ENCODE measurements around the gene C6orf163. TPM values are rescaled to one million over a fixed set of nuclear protein-coding genes. Genes with fewer than 3 reads are reported as not detected.

Gene C6orf163
- polyA plus RNA-seq, 1 donor, result 3.1 TPM

DNA sequence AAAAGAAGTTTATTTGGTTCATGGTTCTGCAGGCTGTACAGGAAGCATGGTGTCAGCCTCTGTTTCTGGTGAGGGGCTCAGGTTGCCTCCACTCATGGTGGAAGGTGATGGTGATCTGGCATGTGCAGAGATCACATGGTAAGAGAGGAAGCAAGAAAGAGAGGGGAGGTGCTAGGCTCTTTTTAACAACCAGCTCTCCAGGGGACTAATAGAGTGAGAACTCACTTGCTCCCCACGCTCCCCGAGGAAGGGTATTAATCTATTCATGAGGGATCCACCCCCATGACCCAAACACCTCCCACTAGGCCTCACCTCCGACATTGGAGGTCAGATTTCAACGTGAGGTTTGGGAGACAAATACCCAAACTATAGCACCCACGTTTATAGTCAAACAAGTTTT is 11.6 kb upstream of the C6orf163 start:
- Histone ChIP-seq H3K4me3 (ENCODE audit: low read length) (no peak overlapping the region), H3K27ac (ENCODE audit: low read length) (no peak overlapping the region), H3K36me3 (ENCODE audit: control insufficient read depth, insufficient read depth, low read length) (no peaks in the 10 kb centered on the region), H3K9me3 (ENCODE audit: control insufficient read depth, low read depth, low read length) (no peaks in the 10 kb centered on the region), H3K4me1 (ENCODE audit: control insufficient read depth, insufficient read depth, low read length) (no peaks in the 10 kb centered on the region), H3K27me3 (ENCODE audit: control insufficient read depth, insufficient read depth, low read length) (no peaks in the 10 kb centered on the region)
- DNase-seq, result no peak
- 83% methylated on average over 1 of the region's 5 CpGs for WGBS (ENCODE audit: insufficient coverage, low lambda C conversion rate)

DNA sequence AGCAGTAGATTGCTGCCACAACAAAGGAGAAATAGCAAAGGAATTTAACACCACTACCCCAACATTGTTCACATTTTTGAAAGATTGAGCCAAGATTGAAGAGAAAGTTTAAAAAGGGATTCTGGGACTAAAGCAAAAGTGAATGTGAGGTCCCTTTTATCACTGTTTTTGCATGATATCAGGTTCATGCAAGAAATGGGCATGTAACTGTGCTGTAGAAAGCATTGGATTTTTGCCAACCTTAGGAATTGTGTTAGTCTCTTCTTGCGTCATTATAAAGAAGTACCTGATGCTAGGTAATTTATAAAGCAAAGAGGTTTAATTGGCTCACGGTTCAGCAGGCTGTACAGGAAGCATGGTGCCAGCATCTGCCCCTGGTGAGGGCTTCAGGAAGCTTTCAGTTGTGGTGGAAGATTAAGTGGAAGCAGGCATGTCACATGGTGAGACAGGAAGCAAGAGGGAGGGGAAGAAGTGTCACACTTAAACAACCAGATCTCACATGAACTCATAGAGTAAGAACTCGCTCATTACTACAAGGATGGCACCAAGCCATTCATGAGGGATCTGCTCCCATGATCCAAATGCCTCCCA is 10.9 kb upstream of the C6orf163 start:
- H3K9me3 ChIP-seq (ENCODE audit: control insufficient read depth, low read depth, low read length), result no peaks in the 10 kb centered on the region
- no peak overlapping the region for H3K4me3 ChIP-seq (ENCODE audit: low read length)
- H3K27me3 ChIP-seq (ENCODE audit: control insufficient read depth, insufficient read depth, low read length), result no peaks in the 10 kb centered on the region
- no peak overlapping the region for H3K27ac ChIP-seq (ENCODE audit: low read length)
- no peak for DNase-seq
- no CpG with 5 or more reads among the region's 3 CpGs for WGBS (ENCODE audit: insufficient coverage, low lambda C conversion rate)
- no peaks in the 10 kb centered on the region for H3K4me1 ChIP-seq (ENCODE audit: control insufficient read depth, insufficient read depth, low read length)
- no peaks in the 10 kb centered on the region for H3K36me3 ChIP-seq (ENCODE audit: control insufficient read depth, insufficient read depth, low read length)

DNA sequence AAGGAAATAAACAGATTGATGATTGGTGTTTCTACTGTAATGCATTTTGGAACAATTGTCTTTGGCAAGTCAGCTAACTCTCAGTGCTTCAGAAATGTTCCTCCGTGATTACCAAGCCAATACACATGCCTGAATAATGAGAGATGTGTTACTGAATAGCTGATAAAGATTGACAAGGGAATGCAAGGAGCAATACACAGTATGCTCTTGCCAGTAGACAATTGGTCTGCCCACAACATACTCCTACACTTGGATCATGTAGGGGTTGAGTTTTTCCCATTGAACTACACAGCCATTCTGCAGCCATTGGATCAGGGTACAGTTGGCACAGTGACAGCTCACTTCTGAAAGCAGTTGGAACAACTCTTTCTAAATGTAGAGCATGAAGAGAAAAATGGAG is 9.9 kb upstream of the C6orf163 start:
- Histone ChIP-seq H3K36me3 (ENCODE audit: control insufficient read depth, insufficient read depth, low read length) (no peaks in the 10 kb centered on the region), H3K4me3 (ENCODE audit: low read length) (no peak overlapping the region), H3K4me1 (ENCODE audit: control insufficient read depth, insufficient read depth, low read length) (no peaks in the 10 kb centered on the region), H3K27me3 (ENCODE audit: control insufficient read depth, insufficient read depth, low read length) (no peaks in the 10 kb centered on the region), H3K27ac (ENCODE audit: low read length) (no peak overlapping the region), H3K9me3 (ENCODE audit: control insufficient read depth, low read depth, low read length) (no peaks in the 10 kb centered on the region)
- DNase-seq, result no peak
- no CpG with 5 or more reads among the region's 1 CpG for WGBS (ENCODE audit: insufficient coverage, low lambda C conversion rate)

DNA sequence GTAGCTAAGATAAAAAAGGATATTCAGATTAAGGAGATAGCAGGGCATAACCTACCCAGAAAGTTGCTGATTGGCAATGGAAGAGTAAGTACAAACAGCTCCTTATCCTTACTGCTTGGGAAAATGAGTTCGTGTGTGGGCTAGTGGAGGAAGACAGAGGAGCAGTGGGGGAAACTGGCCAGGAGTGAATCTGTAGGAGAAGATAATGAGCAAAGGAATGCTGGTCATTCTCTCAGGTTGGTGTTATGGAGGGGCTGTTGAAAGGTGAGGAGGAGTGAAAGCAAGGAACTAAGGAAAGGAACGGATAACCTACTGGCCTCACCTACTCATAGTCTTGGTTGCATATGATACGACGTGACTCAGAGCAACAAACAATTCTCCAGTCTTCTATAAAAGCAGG is 8.2 kb upstream of the C6orf163 start:
- no peak for DNase-seq
- WGBS (ENCODE audit: insufficient coverage, low lambda C conversion rate), result 60% methylated on average over 1 of the region's 4 CpGs
- no peak overlapping the region for H3K27ac ChIP-seq (ENCODE audit: low read length)
- H3K9me3 ChIP-seq (ENCODE audit: control insufficient read depth, low read depth, low read length), result no peaks in the 10 kb centered on the region
- H3K4me1 ChIP-seq (ENCODE audit: control insufficient read depth, insufficient read depth, low read length), result peaks cover 2% of the 10 kb centered on the region
- no peaks in the 10 kb centered on the region for H3K36me3 ChIP-seq (ENCODE audit: control insufficient read depth, insufficient read depth, low read length)
- no peak overlapping the region for H3K4me3 ChIP-seq (ENCODE audit: low read length)
- H3K27me3 ChIP-seq (ENCODE audit: control insufficient read depth, insufficient read depth, low read length), result no peaks in the 10 kb centered on the region

DNA sequence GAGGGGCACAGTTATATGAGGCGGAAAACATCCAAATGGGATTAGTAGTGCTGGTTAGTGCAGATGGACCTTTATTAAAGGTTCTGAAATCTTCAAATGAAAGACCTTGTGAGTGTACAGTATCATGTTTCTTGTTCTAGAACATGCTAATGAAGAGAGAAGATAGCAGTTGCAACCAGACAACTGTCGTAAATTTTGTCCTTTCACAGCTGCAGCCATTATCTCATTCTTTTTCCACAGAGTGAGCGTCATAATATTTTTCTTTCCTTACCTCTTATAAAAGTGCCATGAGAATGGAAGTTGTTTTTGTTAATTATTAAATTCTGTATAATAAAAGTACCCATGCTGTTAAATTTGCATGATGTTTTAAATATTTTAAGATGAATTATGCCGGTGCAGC is 4.4 kb upstream of the C6orf163 start:
- Histone ChIP-seq H3K27me3 (ENCODE audit: control insufficient read depth, insufficient read depth, low read length) (no peaks in the 10 kb centered on the region), H3K9me3 (ENCODE audit: control insufficient read depth, low read depth, low read length) (no peaks in the 10 kb centered on the region), H3K36me3 (ENCODE audit: control insufficient read depth, insufficient read depth, low read length) (no peaks in the 10 kb centered on the region), H3K4me1 (ENCODE audit: control insufficient read depth, insufficient read depth, low read length) (peaks cover 7% of the 10 kb centered on the region), H3K27ac (ENCODE audit: low read length) (no peak overlapping the region), H3K4me3 (ENCODE audit: low read length) (no peak overlapping the region)
- DNase-seq, result no peak
- 45% methylated on average over 2 of the region's 4 CpGs for WGBS (ENCODE audit: insufficient coverage, low lambda C conversion rate)

DNA sequence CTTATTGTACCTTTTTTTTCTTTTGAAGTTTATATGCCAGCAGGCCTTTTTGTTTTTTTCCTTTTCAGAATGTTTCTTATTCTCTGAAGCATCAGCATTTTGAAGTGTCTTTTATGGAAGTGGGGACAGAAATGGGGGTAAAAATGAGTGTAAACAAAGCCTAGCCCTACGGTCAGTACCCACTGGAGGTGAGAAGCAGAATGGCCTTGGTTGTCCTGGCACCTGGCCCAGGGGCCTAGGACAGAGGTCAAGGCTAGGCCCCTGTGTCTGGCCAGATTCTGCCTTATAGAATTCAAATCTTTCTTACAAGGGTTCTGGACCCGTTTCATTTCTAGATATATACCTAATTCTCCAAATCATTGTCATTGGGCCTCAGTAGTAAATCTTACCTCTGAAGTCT is 3.5 kb upstream of the C6orf163 start:
- H3K27me3 ChIP-seq (ENCODE audit: control insufficient read depth, insufficient read depth, low read length), result no peaks in the 10 kb centered on the region
- WGBS (ENCODE audit: insufficient coverage, low lambda C conversion rate), result 100% methylated on average over 1 of the region's 2 CpGs
- H3K9me3 ChIP-seq (ENCODE audit: control insufficient read depth, low read depth, low read length), result no peaks in the 10 kb centered on the region
- peaks cover 7% of the 10 kb centered on the region for H3K4me1 ChIP-seq (ENCODE audit: control insufficient read depth, insufficient read depth, low read length)
- H3K27ac ChIP-seq (ENCODE audit: low read length), result no peak overlapping the region
- no peak overlapping the region for H3K4me3 ChIP-seq (ENCODE audit: low read length)
- H3K36me3 ChIP-seq (ENCODE audit: control insufficient read depth, insufficient read depth, low read length), result no peaks in the 10 kb centered on the region
- DNase-seq, result no peak

DNA sequence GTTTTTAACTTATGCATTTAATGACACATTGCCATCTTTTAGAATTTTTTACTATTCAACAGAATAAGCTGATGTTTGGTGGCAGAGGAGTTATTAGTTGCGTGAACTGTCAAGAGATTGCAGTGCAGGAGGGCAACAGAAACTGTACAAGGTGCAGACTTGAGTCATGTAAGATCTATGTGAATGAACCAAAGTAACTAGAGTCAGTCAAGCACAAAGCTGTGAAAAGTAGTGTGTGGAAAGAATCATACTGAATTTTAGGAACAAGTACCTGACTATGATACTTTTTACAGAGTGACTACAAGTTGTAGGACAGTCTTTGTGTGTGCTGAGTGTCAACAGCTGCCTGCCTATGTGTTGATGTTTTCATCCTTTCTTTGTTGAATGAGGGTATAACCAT is 2.7 kb upstream of the C6orf163 start:
- DNase-seq, result peak in 1 of 2 donors; percentile 12
- Histone ChIP-seq H3K27ac (ENCODE audit: low read length) (no peak overlapping the region), H3K4me1 (ENCODE audit: control insufficient read depth, insufficient read depth, low read length) (peaks cover 7% of the 10 kb centered on the region), H3K9me3 (ENCODE audit: control insufficient read depth, low read depth, low read length) (no peaks in the 10 kb centered on the region), H3K27me3 (ENCODE audit: control insufficient read depth, insufficient read depth, low read length) (no peaks in the 10 kb centered on the region), H3K4me3 (ENCODE audit: low read length) (no peak overlapping the region), H3K36me3 (ENCODE audit: control insufficient read depth, insufficient read depth, low read length) (no peaks in the 10 kb centered on the region)
- WGBS (ENCODE audit: insufficient coverage, low lambda C conversion rate), result 44% methylated on average over 1 of the region's 1 CpG

DNA sequence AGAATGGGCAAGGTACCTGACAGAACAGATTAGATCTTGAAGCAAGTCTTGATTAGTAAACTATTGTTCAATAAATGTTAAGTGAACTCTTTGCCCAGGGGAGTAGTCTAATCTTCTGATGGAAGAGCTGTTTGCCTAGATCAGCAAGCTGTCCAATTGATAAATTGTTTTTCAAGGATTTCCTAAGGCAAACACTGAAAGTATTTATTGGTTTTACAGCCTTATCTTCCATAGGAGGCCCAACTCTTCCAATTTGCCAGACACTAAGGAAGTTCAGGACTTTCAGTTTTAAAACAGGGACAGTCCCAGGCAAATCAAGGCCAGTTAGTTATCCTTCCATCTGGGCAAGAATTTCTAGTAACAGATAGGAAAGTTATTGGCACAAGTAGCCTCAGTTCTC is 1.8 kb upstream of the C6orf163 start:
- Histone ChIP-seq H3K36me3 (ENCODE audit: control insufficient read depth, insufficient read depth, low read length) (no peaks in the 10 kb centered on the region), H3K4me1 (ENCODE audit: control insufficient read depth, insufficient read depth, low read length) (peaks cover 7% of the 10 kb centered on the region), H3K9me3 (ENCODE audit: control insufficient read depth, low read depth, low read length) (no peaks in the 10 kb centered on the region), H3K27me3 (ENCODE audit: control insufficient read depth, insufficient read depth, low read length) (no peaks in the 10 kb centered on the region), H3K27ac (ENCODE audit: low read length) (no peak overlapping the region), H3K4me3 (ENCODE audit: low read length) (no peak overlapping the region)
- DNase-seq, result peak in 1 of 2 donors; percentile 9

DNA sequence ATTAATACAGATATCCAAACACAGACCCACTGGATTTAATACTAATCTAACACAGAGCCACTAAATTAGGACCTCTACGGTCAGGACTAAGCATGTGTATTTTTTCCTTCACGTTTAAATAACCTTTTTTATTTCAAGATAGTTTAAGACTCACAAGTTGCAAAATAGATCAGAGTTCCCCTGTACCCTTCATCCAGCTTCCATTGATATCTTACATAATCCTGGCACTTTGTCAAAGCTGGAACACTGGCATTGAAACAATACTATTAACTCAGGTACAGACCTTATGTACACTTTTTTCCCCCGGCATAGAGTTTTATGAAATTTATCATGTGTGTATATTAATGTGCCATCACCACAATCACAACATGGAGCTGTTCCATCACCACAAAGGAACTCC is 2.1 kb downstream of the C6orf163 start:
- Histone ChIP-seq H3K27me3 (ENCODE audit: control insufficient read depth, insufficient read depth, low read length) (no peaks in the 10 kb centered on the region), H3K4me3 (ENCODE audit: low read length) (no peak overlapping the region), H3K27ac (ENCODE audit: low read length) (no peak overlapping the region), H3K4me1 (ENCODE audit: control insufficient read depth, insufficient read depth, low read length) (peaks cover 5% of the 10 kb centered on the region), H3K36me3 (ENCODE audit: control insufficient read depth, insufficient read depth, low read length) (no peaks in the 10 kb centered on the region), H3K9me3 (ENCODE audit: control insufficient read depth, low read depth, low read length) (no peaks in the 10 kb centered on the region)
- 89% methylated on average over 2 of the region's 3 CpGs for WGBS (ENCODE audit: insufficient coverage, low lambda C conversion rate)
- no peak for DNase-seq

DNA sequence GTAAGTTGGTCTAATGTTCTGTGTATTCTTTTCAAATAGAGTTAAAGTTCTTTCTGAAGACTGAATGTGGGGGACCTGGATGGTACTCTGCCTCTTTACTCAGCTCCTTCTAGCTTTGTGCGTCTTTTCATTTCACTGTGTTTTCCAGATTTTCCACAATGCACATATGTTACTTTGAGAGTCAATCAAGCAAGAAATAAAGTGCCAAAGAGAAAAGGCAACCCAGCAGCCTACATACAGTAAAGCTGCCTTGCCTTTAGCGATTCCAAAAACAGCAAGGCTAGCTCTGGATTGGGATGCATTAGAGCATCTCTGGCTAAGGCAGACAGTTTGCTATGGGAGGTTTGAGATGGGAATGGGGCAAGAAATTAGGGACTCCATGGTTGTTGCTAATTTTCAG is 5.3 kb downstream of the C6orf163 start:
- H3K4me3 ChIP-seq (ENCODE audit: low read length), result no peak overlapping the region
- no peaks in the 10 kb centered on the region for H3K36me3 ChIP-seq (ENCODE audit: control insufficient read depth, insufficient read depth, low read length)
- 100% methylated on average over 1 of the region's 2 CpGs for WGBS (ENCODE audit: insufficient coverage, low lambda C conversion rate)
- no peaks in the 10 kb centered on the region for H3K27me3 ChIP-seq (ENCODE audit: control insufficient read depth, insufficient read depth, low read length)
- DNase-seq, result no peak
- no peaks in the 10 kb centered on the region for H3K4me1 ChIP-seq (ENCODE audit: control insufficient read depth, insufficient read depth, low read length)
- no peaks in the 10 kb centered on the region for H3K9me3 ChIP-seq (ENCODE audit: control insufficient read depth, low read depth, low read length)
- no peak overlapping the region for H3K27ac ChIP-seq (ENCODE audit: low read length)

DNA sequence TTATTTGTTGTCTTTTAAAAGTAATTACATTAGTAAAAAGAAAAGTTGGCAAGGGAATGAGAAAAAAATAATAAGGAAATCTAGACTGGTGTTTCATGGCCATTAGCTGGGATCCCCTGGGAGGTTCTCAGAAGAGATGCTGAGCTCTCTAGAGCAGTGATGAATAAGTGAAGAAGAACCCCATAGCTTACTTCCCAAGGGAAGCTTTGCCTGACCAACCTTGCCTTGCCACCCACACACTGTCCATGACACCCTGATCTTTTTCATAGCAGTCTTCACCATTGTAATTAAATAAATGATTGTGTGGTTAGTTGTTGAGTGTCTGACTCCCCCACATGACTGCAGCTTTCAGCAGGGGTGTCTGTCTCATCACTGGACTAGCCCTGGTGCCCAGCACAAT is 5.9 kb downstream of the C6orf163 start:
- Histone ChIP-seq H3K27ac (ENCODE audit: low read length) (no peak overlapping the region), H3K4me1 (ENCODE audit: control insufficient read depth, insufficient read depth, low read length) (no peaks in the 10 kb centered on the region), H3K27me3 (ENCODE audit: control insufficient read depth, insufficient read depth, low read length) (no peaks in the 10 kb centered on the region)

More for the DNA sequence above, 5.9 kb downstream of the C6orf163 start:
- no peaks in the 10 kb centered on the region for H3K36me3 ChIP-seq (ENCODE audit: control insufficient read depth, insufficient read depth, low read length)
- no peak overlapping the region for H3K4me3 ChIP-seq (ENCODE audit: low read length)
- no peak for DNase-seq
- H3K9me3 ChIP-seq (ENCODE audit: control insufficient read depth, low read depth, low read length), result no peaks in the 10 kb centered on the region

All from large intestine (tissue), 3 donors.